Mucosa of descending colon (tissue), 3 donors: ENCODE results near the gene RGS17. TPM values are rescaled to one million over a fixed set of nuclear protein-coding genes. Genes with fewer than 3 reads are reported as not detected.

Experiments used
- ATAC-seq: fragments of 200-7000 bp; cut with Tn5 transposase; one replicate; pipeline ENCODE4 v1.9.1; 2020; ENCODE audit warnings: mild to moderate bottlenecking, moderate library complexity
- DNase-seq, 3 donors: peaks; one replicate each; pipeline ENCODE4 v3.0.0-alpha.2; 2020
- H3K36me3 ChIP-seq: fragments of 200-600 bp; one replicate; pipeline ENCODE4 v1.8.0; 2021; ENCODE audit warnings: low read depth, mild to moderate bottlenecking
- H3K4me1 ChIP-seq: fragments of 200-600 bp; one replicate; pipeline ENCODE4 v1.8.0; 2021; ENCODE audit warnings: low read depth, mild to moderate bottlenecking
- H3K4me3 ChIP-seq: fragments of 200-600 bp; one replicate; pipeline ENCODE4 v1.8.0; 2021; ENCODE audit warnings: mild to moderate bottlenecking
- H3K9me3 ChIP-seq: fragments of 200-600 bp; one replicate; pipeline ENCODE4 v1.8.0; 2021; ENCODE audit warnings: mild to moderate bottlenecking
- CTCF ChIP-seq: fragments of 200-600 bp; IDR thresholded peaks from one replicate; pipeline ENCODE4 v1.8.0; 2022; ENCODE audit warnings: antibody characterized with exemption, mild to moderate bottlenecking
- intact Hi-C, 2 donors: fragments of 100-400 bp; cut with DNase I in 1 of 2; cut with micrococcal nuclease in 1 of 2; formaldehyde crosslinking; loops; one replicate each; pipeline versions ENCODE4 v1.11.0 to v1.11.1; 2022; cut with DNase I, micrococcal nuclease
- total RNA-seq, 3 donors: library from RNA; stranded (reverse); fragmentation: NEBNext Ultra II Directional in 2 of 3; extraction: Animal tissue kit (Norgen Biotek cat#: 25700) in 2 of 3; gene quantifications; one replicate each; pipeline versions ENCODE4 v1.2.1 to v1.2.4, GENCODE V29; 2021 to 2023
- donor health status: DM: no; HTN: no; CAD: no; lungs with moderate emphysema.
- donor health status: DM: no; HTN: no; CAD: no.
- donor health status: DM: no; HTN: yes; CAD: no.

RGS17 gene
- total RNA-seq, 3 donors from 2014 or later, result 0.28 to 0.43 (median 0.43) TPM

- Histone ChIP-seq H3K9me3 (no peaks in the 10 kb centered on the region), H3K4me3 (no peak overlapping the region), H3K4me1 (no peaks in the 10 kb centered on the region), H3K36me3 (no peaks in the 10 kb centered on the region)
- ATAC-seq (no peak), DNase-seq (no peak)
- intact Hi-C loops, result no loop called here
- no peak for TF ChIP-seq CTCF
Measured at GRCh38 chr6:153018355-153018754, 112.7 kb downstream of the RGS17 start.

- DNase-seq (no peak), ATAC-seq (no peak)
- H3K4me1 ChIP-seq, result no peaks in the 10 kb centered on the region
- TF ChIP-seq CTCF, result no peak
- H3K9me3 ChIP-seq, result no peaks in the 10 kb centered on the region
- no peak overlapping the region for H3K4me3 ChIP-seq
- intact Hi-C loops, result no loop called here
- H3K36me3 ChIP-seq, result no peaks in the 10 kb centered on the region
Measured at GRCh38 chr6:153016846-153017245, 114.2 kb downstream of the RGS17 start.

GRCh38 chr6:153015094-153015640 lies 115.9 kb downstream of the RGS17 start:
- TF ChIP-seq CTCF, result no peak
- intact Hi-C loops, result no loop called here
- DNase-seq (no peak), ATAC-seq (no peak)
- H3K4me3 ChIP-seq, result no peak overlapping the region
- no peaks in the 10 kb centered on the region for H3K4me1 ChIP-seq
- no peaks in the 10 kb centered on the region for H3K36me3 ChIP-seq
- H3K9me3 ChIP-seq, result no peaks in the 10 kb centered on the region

- Histone ChIP-seq H3K36me3 (no peaks in the 10 kb centered on the region), H3K4me1 (no peaks in the 10 kb centered on the region), H3K9me3 (no peaks in the 10 kb centered on the region), H3K4me3 (no peak overlapping the region)
- no peak for ATAC-seq
- TF ChIP-seq CTCF, result no peak
- intact Hi-C loops, result no loop called here
- no peak for DNase-seq
Measured at GRCh38 chr6:153013438-153013837, 117.6 kb downstream of the RGS17 start.

GRCh38 chr6:153012856-153013255 lies 118.2 kb downstream of the RGS17 start:
- Histone ChIP-seq H3K4me1 (no peaks in the 10 kb centered on the region), H3K36me3 (no peaks in the 10 kb centered on the region), H3K4me3 (no peak overlapping the region), H3K9me3 (no peaks in the 10 kb centered on the region)
- no peak for ATAC-seq
- intact Hi-C loops, result no loop called here
- no peak for DNase-seq
- TF ChIP-seq CTCF, result no peak

GRCh38 chr6:153003366-153003690 lies 127.8 kb downstream of the RGS17 start:
- intact Hi-C loops, result no loop called here
- Histone ChIP-seq H3K9me3 (no peaks in the 10 kb centered on the region), H3K36me3 (no peaks in the 10 kb centered on the region), H3K4me3 (no peak overlapping the region), H3K4me1 (peaks cover 23% of the 10 kb centered on the region)
- peak; percentile 21 for ATAC-seq
- DNase-seq, result peak in 1 of 3 donors; percentile 7
- TF ChIP-seq CTCF, result no peak
